Lung (tissue), 12 donors: ENCODE data around the gene PRDM16. TPM values are rescaled to one million over a fixed set of nuclear protein-coding genes. Genes with fewer than 3 reads are reported as not detected.

ENCODE experiments used
- ATAC-seq: fragments of 200-7000 bp; cut with Tn5 transposase; one replicate; pipeline ENCODE4 v1.9.1; 2020; ENCODE audit warnings: moderate number of reproducible peaks; ENCODE audit not compliant: insufficient read depth, low FRiP score
- DNase-seq, 3 donors: peaks; one replicate each; pipeline ENCODE4 v3.0.0-alpha.2; 2013 to 2017
- H3K27ac ChIP-seq, 2 donors: one replicate each; pipeline ENCODE4 v1.5.1; 2013; ENCODE audit warnings: mild to moderate bottlenecking in 2 of 2, moderate library complexity in 2 of 2, control low read depth in 1 of 2, inconsistent platforms in 1 of 2, low read depth in 1 of 2, low read length in 1 of 2
- H3K27me3 ChIP-seq, 3 donors: one replicate each; pipeline ENCODE4 v1.5.1; 2013; ENCODE audit warnings: low read length in 2 of 3; ENCODE audit not compliant: control insufficient read depth in 3 of 3, insufficient read depth in 3 of 3
- H3K36me3 ChIP-seq, 4 donors: one replicate each; pipeline ENCODE4 v1.5.1; 2013; ENCODE audit warnings: low read length in 4 of 4, mild to moderate bottlenecking in 1 of 4, moderate library complexity in 1 of 4; ENCODE audit not compliant: control insufficient read depth in 4 of 4, insufficient read depth in 4 of 4
- H3K4me1 ChIP-seq, 5 donors: one replicate each; pipeline ENCODE4 v1.5.1; 2013; ENCODE audit warnings: low read length in 5 of 5, mild to moderate bottlenecking in 2 of 5, moderate library complexity in 1 of 5; ENCODE audit not compliant: control insufficient read depth in 5 of 5, insufficient read depth in 5 of 5
- H3K4me3 ChIP-seq: one replicate; pipeline ENCODE4 v1.5.1; 2013; ENCODE audit warnings: mild to moderate bottlenecking, control low read depth, moderate library complexity
- H3K9ac ChIP-seq, 2 donors: one replicate each; pipeline ENCODE4 v1.5.1; 2013; ENCODE audit warnings: low read length in 2 of 2, control low read depth in 1 of 2; ENCODE audit not compliant: insufficient read depth in 1 of 2
- H3K9me3 ChIP-seq, 4 donors: one replicate each; pipeline ENCODE4 v1.5.1; 2013; ENCODE audit warnings: low read length in 3 of 4, mild to moderate bottlenecking in 1 of 4, moderate library complexity in 1 of 4; ENCODE audit not compliant: control insufficient read depth in 4 of 4, insufficient read depth in 3 of 4
- WGBS, 2 donors: extraction: QIAGEN DNeasy Blood & Tissue Kit; methylation state at CpG; one replicate each; pipeline ENCODE4 v1.1.7; 2013; 5-methylcytosine and 5-hydroxymethylcytosine counted together
- polyA plus RNA-seq, 2 donors: library from polyadenylated mRNA; stranded (reverse); fragments of 200-250 nt; gene quantifications; one replicate each; pipeline ENCODE4 v1.2.1, GENCODE V29; 2013
- total RNA-seq, 2 donors: library from RNA; depleted of rRNA in 1 of 2; stranded (reverse); fragments of >200 nt in 1 of 2; gene quantifications; one replicate each; pipeline ENCODE4 v1.2.1, GENCODE V29; 2014 to 2021
- TF ChIP-seq, protein P1 (sequence below): IDR thresholded peaks from 2 replicates; pipeline ENCODE4 v1.5.1; 2012; ENCODE audit warnings: mild to moderate bottlenecking; ENCODE audit errors: control extremely low read depth, extremely low read depth
- donor health status: control.
- donor health status: control.
- donor health status: Bipolar disorder and iron deficiency.
- donor health status: healthy.
- donor health status: DM: yes; HTN: yes; CAD: no.

The PRDM16 gene
- total and polyA plus RNA-seq, 4 donors: 2.4 to 36.5 (median 13.1) TPM

DNA sequence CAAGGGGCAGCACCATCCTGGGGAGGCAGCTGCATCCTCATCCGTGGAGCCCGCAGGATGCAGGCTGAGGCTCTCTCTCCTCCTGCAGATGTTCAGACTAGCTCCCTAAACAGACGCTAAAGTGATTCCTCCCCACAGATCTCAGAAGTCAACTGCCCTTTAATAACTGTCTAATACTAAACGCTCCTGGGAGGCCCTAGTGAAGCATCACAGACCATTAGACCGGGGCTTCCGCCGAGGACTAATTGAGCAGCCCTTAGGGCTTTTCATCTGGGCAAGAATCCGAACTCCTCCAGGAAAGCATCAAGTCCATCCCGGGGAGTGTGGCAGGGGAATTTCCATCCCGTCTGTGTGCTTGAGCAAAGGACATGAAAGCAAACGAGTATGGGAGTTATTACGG, 40.4 kb downstream of the PRDM16 start:
- no peaks in the 10 kb centered on the region for H3K36me3 ChIP-seq
- H3K27me3 ChIP-seq: peaks cover 0 to 8% (median 3%) of the 10 kb centered on the region in 3 donors
- no peak overlapping the region for H3K4me3 ChIP-seq
- H3K9me3 ChIP-seq: peaks cover 0 to 13% (median 3%) of the 10 kb centered on the region in 4 donors
- 65 to 79% methylated on average over 12 of the region's 12 CpGs for WGBS, 2 donors
- H3K9ac ChIP-seq: no peak overlapping the region
- DNase-seq (no peak), ATAC-seq (no peak)
- H3K4me1 ChIP-seq: peaks cover 0 to 11% (median 2%) of the 10 kb centered on the region in 5 donors
- no peak overlapping the region for H3K27ac ChIP-seq
- TF ChIP-seq, protein P1, sequence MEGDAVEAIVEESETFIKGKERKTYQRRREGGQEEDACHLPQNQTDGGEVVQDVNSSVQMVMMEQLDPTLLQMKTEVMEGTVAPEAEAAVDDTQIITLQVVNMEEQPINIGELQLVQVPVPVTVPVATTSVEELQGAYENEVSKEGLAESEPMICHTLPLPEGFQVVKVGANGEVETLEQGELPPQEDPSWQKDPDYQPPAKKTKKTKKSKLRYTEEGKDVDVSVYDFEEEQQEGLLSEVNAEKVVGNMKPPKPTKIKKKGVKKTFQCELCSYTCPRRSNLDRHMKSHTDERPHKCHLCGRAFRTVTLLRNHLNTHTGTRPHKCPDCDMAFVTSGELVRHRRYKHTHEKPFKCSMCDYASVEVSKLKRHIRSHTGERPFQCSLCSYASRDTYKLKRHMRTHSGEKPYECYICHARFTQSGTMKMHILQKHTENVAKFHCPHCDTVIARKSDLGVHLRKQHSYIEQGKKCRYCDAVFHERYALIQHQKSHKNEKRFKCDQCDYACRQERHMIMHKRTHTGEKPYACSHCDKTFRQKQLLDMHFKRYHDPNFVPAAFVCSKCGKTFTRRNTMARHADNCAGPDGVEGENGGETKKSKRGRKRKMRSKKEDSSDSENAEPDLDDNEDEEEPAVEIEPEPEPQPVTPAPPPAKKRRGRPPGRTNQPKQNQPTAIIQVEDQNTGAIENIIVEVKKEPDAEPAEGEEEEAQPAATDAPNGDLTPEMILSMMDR: no peak

DNA sequence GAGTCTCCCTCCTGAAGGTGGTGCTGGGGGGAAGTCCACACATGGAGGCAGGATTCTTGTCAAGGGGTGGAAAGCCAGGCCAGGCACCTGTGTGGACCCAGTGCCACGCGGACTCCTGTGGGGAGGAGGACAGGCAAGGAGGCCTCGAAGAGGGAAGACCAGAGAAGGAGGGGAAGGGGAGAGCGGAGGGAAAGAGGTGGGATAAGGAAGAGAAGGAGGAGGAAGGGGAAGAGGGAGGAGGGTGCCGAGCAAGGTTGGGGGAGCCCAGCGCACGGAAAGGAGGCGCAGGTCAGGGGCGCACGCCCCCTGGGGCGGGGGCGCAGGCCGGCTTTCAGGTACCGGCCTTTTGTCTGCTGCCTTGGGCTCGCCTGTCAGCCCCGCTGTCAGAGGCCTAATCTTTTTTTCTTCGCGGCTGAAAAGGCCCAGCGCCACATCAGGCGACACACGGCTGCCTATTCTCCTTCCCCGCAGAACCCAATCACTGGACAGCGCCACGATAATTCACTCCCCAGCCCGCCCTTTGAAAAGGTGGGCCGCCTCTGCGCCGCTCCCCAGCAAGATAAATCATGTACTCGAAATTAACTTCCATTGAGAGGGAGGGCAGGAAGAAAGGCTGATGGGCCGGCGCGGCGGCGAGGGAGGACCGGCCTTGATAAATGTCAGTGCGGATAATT, 42.5 kb downstream of the PRDM16 start:
- H3K4me3 ChIP-seq: no peak overlapping the region
- ATAC-seq: no peak
- H3K36me3 ChIP-seq: no peaks in the 10 kb centered on the region
- H3K27ac ChIP-seq: no peak overlapping the region
- H3K4me1 ChIP-seq: peaks cover 0 to 7% (median 2%) of the 10 kb centered on the region in 5 donors
- peak in 1 of 3 donors; percentile 23 for DNase-seq
- WGBS, 2 donors: 74 to 81% methylated on average over 31 to 36 of the region's 36 CpGs
- H3K9me3 ChIP-seq: peaks cover 0 to 13% (median 3%) of the 10 kb centered on the region in 4 donors
- H3K9ac ChIP-seq: no peak overlapping the region
- H3K27me3 ChIP-seq: peaks cover 0 to 8% (median 7%) of the 10 kb centered on the region in 3 donors
- TF ChIP-seq, protein P1: no peak

DNA sequence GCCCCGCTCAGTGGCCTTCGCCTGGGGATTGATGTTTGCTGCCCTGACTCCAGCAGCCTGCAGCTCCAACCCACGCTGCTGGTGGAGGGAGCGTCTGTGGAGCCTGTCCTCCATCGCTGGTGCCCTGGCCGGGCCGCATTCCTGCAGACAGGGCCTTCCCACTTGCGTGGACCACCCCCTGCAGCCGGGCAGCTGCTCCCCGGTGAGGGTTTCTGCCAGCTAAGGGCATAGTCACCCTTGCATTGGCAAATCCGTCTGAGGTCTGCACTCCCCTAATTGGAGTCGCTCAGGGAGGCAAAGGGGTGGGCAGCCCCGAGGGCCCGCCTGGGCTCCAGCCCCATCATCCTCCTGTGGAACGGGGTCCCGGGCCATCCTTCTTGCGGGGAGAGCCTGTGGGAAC, 43.5 kb downstream of the PRDM16 start:
- no peak overlapping the region for H3K27ac ChIP-seq
- ATAC-seq (no peak), DNase-seq (no peak)
- peaks cover 0 to 8% (median 3%) of the 10 kb centered on the region in 4 donors for H3K9me3 ChIP-seq
- TF ChIP-seq, protein P1: no peak
- H3K36me3 ChIP-seq: no peaks in the 10 kb centered on the region
- H3K4me3 ChIP-seq: no peak overlapping the region
- H3K4me1 ChIP-seq: peaks cover 0 to 7% (median 3%) of the 10 kb centered on the region in 5 donors
- H3K27me3 ChIP-seq: peaks cover 0 to 8% (median 4%) of the 10 kb centered on the region in 3 donors
- no peak overlapping the region for H3K9ac ChIP-seq
- WGBS, 2 donors: 83 to 89% methylated on average over 17 of the region's 17 CpGs
